ENCODE measurements around the gene GALNT13.
"Not testable (repeated sequence)": the region's sequence is repeated elsewhere in the genome, so short reads cannot be mapped to it uniquely, and the experiment has no call there.

The GALNT13 gene

DNA sequence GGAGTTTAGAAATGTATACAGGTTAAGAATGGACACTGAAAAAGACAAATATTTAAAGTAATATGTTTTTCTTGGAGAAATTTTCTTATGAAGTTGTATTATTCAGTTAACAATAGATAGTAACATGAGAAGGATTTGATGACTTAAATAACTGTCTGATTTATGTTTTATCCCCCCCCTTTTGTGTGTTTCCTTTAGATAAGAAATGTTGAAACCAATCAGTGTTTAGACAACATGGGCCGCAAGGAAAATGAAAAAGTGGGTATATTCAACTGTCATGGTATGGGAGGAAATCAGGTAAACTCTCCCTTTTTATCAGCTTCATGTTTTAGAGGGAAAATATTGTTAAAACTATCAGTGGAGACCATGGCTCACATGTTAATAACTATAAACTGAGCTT, 537.1 kb downstream of the GALNT13 start:
- DNase-seq (ENCODE audit: low spot score), result no peak

DNA sequence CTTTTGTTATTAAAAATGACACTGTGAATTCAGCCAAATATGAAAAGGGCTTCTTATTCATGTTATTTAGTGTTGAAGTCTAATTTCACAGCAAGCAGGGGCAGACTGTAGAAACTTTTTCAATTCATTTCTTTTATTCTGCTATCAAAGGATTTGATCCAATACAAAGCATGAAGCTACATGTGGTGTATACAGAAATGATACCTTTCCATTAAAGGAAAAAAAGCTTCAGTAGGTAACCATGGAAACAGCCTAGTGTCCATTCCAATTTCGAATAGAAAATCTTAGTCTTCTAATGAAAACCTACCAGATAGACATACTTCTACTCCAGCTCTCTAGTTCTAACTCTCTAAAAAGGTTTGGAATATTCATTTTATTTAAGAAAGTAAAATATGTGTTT, 550.5 kb downstream of the GALNT13 start:
- DNase-seq (ENCODE audit: low spot score), result no peak

DNA sequence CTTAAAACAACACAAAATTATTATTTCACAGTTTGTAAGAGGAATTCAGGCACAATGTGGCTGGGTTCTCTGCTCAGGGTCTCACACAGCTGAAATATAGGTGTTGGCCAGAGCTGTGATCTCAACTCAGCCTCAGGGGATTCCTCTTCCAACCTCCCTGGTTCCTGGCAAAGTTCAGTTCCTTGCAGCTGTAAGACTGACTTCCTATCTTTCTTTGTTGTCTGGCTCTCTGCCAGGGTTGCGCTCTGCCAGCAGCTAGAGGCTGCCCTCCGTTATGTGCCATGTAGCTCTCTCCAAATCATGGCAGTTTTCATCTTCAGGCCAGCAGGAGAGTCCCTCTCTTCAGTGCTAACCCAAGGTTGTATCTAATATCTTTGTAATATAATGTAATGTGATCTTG, 554.3 kb downstream of the GALNT13 start:
- no peak for DNase-seq (ENCODE audit: low spot score)

DNA sequence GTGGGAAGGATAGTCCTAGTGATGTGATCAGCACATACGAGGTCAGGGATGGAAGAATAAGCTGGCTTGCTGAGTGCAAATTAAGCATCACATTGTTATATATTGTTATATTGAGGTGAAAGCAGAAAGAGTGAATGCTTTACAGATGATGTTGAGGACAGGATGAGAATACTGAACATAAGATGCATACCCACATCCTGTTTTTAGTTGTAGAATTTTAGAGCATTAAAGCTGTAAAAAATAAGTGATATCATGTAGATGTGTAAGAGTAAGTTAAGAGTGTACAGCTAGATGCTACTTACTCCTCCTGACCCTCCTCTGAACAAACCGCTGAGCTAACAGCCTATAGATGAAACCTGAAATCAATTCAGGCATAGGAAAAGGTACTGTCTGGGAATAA, 555.7 kb downstream of the GALNT13 start:
- no peak for DNase-seq (ENCODE audit: low spot score)

DNA sequence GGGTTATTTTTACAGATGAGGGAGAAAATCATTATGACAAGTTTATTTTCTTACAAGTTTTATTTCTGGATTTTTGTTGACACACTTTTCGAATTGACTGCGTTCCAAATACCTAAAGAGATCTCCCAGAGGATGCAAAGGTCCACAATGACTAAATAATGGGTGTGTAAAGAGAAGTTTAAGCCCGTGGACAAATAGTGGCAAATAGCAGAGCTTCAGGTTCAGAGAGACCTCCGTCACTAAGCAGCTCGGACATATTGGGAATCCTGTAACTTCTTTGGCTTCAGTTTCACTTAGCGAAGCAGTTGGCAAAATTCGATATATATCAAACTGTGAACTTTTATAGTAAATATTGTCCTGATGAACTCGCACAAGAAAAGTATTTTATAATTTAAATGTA, 556.3 kb downstream of the GALNT13 start:
- no peak for DNase-seq (ENCODE audit: low spot score)

DNA sequence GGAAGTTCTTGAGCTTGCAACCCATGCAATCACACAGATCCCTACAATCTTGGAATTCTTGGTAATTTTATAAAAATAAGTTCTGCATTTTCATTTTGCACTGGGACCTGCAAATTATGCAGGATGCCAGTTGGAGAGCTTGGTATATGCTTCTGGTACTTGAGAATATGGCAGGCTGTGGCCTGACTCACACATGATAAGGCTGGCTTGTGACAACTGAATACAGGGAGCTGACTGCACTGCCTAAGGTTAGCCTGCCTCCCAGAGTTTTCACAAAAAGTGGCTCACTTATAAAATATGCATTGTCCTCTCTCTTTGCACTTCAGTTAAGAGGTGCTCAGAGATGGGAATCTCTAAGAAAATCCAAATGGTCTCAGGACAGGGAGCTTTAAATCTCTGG, 561.3 kb downstream of the GALNT13 start:
- DNase-seq (ENCODE audit: low spot score), result no peak

DNA sequence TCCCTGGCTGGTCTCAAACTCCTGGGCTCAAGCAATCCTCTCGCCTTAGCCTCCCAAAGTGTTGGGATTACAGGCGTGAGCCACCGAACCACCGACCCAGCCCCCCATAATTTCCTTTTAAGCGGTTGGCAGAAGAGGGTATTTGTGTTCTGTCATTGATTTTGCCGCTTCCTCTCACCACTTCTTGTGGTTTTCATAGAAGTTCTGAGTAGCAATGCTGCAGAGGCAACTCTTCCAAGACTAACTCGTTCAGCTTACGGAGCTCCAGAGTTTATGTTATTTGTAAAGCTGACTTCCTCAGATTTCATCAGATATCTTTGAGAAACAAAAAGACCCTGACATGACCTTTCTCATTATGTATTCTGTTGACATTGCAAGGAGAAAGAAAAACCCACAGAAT, 565.4 kb downstream of the GALNT13 start:
- DNase-seq (ENCODE audit: low spot score), result no peak

DNA sequence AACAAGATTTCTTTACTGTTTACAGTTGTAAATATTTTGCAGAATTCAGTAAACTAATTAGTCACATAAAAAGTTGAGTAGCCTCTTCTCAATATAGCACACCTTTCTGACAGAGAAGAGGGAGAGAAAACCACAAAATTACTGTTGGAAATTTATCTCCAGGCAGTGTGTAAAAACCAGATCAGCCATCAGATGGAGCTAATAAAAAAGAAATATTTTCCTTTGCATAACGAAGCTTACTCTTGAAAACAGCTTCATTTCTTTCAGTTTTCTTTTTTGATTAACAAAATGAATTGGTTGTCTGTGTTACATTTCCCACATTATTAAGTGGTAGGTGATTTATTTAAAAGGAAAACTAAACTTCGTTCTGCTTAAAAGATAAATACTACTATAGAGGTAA, 567.4 kb downstream of the GALNT13 start:
- no peak for DNase-seq (ENCODE audit: low spot score)

DNA sequence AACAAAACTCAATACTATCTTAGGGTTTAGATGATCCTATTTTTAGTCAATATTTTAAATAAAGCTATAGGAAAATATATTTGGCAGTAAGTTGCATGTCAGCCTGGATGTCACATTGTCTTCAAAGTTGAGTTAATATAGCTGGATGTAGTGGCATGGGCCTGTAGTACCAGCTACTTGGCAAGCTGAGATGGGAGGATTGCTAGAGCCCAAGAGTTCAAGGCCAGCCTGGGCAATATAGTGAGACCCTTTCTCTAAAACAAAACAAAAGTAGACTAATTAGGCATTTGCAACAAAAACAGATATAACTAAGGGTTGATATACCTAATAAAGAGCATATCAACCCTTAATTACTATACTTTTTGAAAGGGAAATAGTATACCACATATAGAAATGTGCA, 572.2 kb downstream of the GALNT13 start:
- no peak for DNase-seq (ENCODE audit: low spot score)

DNA sequence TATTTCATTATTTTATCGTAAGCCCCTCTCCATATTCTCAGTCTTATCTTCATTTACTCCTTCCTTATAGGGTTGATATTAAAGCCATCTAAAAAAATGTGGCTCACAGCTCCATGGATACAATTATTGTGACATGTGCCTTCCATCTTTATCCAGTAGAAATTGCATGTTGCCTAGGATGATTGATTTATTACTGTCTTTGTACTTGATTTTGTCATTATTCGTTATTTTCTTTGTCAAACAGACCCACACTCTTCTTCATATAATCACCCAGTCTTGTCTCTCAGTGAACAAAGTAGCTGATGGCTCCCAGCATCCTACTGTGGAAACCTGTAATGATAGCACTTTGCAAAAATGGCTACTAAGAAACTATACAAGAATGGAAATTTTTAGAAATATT, 574.6 kb downstream of the GALNT13 start:
- DNase-seq (ENCODE audit: low spot score), result no peak

DNA sequence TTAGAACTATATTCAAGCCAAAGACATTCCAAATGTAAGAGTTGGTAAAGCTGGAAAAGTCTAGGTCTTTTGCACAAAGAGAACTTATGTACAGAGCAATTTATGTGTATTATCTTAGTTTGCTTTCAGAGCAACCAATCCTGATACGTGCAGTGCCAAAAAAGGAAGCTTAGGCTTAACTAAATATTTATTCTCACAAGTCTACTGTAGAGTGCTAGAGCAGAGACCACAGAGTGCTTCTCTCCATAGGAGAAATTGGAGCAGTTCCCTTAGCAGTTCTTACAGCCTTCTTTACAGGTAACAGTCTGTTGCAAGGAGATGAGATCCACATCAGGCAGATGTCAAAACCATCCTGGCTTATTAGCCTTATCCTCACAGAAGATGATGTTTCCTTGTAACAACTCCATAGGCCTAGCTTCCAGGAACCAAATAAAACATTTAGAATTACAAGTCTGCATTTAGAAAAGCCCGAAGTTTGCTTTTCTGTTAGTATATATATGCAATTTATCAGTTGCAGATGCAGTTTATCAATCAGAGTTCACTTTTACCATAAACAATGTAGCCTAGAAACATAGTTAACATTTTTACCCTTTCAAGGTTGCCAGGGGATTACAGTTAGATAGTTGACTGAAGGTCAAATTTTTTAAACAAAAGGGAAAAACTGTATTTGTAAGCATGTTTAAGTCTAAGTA, 576.2 kb downstream of the GALNT13 start:
- DNase-seq (ENCODE audit: low spot score), result no peak

DNA sequence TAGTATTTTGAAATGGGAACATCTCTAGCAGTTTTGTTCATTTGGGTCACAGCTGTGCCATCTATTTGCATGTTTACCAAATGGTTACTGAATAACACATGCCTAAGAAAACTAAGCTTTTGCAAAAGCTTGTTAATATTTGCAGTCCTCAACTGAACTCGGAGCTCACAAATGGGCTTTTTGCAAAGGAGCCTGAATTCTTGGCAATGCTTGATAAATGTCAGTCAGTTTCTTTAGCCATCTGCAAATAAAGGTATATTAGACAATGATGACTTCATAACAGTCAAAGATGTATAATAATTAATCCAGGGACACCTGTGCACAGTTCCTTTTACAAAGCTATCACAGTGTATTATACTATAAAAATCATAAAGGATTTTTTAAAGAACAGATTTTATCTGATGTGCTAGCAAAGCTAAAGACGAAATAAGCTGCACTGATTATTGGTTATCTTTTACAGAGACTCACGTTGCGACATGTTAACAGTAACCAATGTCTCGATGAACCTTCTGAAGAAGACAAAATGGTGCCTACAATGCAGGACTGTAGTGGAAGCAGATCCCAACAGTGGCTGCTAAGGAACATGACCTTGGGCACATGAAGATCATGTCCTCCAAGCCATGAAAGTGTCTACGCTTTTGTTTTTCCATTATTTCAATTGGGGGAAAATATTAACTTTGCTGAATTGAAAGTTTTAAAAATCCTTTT, 578.4 kb downstream of the GALNT13 start:
- no peak for DNase-seq (ENCODE audit: low spot score)

DNA sequence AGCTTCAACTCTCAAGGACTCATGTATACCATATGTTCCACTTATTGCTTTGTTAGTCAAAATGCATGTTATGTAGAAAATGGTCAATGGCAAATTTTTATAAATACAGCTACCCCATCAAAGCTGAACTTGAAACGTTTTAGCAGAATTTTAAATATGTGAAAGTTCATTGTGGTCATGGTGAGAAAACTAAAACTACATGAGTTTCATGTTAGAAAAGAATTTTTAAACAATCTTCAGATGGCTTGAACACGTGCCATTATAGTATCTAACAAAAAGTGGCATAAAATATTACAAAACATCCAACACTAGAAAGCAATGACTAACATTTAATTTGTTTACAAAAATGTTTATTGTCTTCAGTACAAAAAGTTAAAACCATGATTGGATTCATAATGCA, 580.7 kb downstream of the GALNT13 start:
- DNase-seq (ENCODE audit: low spot score), result no peak

DNA sequence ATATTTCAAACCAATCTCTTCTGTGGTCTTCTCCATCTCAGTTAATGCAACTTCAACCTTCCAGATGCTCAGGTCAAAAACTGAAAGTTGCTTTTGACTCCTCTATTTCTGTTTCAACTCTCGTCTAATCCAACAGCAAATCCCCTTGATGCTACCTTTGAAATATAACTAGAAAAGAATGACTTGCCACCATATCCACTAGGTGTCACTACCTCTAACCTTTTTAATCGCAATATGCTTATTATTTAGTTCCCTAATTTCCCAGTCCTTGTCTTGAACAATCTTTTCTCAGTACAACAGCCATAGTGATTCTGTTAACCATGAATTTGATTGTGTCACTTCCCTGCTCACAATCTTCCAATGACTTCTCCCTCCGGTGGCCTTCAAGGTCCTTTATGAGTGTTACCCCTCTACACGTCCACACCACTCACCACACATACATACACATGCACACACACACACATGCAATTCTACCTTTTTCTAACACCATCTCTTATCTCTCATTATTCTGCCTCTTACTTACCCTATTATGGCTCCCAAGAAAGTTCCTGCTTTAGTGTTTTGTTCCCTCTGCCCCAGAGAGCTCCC, 581.3 kb downstream of the GALNT13 start:
- DNase-seq (ENCODE audit: low spot score), result no peak

DNA sequence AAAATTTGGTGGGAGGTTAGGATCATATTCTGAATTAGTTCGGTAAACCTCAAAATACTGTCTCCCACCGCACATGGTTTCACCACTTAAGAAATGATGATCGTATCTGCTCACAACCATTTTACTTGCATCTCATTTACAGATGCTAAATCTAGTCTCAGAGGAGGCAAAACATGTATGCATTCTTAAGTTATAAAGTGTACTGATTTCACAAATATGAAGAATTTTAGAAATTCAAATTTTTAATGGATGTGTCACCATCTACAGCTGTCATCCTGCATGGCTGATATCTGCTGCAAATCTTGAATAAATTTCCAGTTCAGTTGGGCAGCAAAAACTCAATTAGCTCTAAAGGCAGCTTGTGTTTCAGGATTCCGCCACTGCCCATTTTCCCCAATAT, 583.4 kb downstream of the GALNT13 start:
- no peak for DNase-seq (ENCODE audit: low spot score)

DNA sequence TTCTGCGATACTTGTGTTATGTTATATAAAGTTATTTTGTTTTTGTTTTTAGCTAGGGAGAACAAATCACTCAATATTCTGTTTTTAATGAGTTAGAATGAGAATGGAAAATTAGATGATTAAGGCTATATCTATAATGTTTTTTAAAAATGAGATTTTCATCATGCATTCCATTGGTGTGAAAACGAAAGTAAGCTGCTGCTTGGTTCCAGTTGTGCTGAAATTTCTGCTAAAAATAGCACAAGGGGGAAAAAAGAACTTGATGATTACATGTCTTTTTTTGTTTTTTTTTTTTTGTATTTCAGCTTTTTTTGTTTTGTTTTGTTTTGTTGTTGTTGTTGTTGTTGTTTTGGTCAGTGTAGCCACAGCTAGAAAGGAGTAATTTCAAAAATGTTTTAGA, 584.1 kb downstream of the GALNT13 start:
- DNase-seq (ENCODE audit: low spot score), result no peak

DNA sequence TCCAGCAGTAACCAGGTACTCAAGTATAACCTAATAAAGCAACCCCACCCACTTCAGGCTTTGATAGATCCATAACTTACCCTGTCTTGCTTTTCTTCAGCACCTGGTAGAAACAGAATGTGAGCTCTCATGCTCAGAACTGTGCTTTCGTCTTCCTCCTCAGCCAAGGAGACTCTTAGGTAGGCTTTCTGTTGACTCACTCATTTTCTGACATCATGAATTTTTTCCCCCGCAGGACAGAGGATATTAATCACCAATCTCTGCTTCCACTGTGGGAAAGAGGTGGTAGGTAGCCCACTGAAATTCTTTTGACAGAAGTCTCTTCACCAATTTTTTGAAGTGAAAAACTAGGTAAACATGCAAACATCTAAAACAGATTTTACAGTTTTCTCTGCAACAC, 585.6 kb downstream of the GALNT13 start:
- DNase-seq (ENCODE audit: low spot score), result no peak

DNA sequence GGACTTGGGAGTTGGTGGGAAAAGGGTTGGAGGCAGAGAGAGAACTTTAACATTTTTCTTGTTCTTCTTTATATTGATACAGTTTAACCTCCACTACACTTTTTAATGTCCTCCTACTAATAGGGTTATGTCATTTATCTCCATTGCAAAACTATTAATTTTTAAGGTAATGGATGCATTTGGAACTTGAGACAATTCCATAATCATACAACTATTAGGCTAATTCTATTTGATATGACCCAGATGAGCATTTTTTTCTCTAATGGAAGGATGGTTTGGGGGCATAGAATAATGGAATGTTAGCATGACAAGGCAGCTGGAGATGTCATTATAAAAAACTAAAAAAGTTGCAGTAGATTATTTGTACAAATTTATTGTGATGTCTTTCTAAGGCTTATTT, 587.6 kb downstream of the GALNT13 start:
- DNase-seq (ENCODE audit: low spot score), result no peak

DNA sequence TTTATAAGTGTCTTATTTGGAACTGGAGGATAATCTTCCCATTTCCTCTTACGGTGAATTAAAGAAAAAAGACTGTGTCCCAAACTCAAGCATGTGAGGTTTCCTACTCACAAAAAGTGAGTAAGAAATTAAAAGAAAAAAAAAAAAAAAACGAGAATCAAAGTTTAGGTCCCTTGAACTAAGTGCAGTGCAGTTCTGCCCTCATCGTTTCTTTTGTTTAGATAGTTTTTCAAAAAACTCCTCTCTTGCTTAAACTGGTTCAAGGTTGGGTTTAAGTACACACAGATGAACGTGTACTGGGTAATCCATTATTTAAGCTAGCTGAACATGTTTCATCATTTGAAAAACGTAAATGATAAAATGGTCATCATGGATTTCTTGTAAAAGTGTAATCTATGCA, 590.9 kb downstream of the GALNT13 start:
- no peak for DNase-seq (ENCODE audit: low spot score)

DNA sequence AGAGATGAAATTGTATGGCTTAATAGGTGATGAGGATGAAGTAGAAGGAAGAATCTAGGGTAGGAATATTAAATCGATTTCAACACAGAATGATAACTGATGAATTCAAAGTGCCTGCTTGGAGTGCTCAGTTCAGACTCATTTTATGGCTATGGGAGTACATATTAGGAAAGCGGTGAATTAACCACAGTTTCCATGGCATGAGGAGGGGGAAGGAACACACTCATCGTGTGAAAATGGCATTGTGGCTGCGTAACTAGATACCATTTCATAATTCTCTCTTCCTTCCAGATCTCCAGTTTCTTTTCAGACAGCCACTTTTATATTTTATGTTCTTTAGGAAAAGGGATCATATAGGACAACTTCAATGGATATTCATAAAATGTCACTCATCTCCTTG, 594.5 kb downstream of the GALNT13 start:
- DNase-seq (ENCODE audit: low spot score), result no peak

DNA sequence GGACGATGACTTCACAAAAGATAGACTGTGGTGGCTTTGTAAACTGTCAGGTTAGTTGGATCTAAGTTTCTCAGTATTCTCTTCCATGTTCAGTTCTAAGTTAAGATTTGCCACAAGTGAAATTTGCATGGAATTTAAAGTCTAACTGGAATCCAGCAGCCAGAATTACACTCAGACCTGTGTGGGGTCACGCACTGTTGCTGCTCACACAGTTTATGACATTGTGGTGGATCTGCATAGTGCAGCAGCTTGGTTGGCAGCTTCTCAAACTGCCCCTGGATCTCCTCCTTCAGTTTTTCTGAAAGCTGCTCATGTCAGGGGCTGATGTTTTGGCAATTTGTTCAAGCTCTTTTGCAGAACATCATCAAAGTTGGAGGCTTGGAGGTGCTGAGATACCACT, 598.7 kb downstream of the GALNT13 start:
- no peak for DNase-seq (ENCODE audit: low spot score)

DNA sequence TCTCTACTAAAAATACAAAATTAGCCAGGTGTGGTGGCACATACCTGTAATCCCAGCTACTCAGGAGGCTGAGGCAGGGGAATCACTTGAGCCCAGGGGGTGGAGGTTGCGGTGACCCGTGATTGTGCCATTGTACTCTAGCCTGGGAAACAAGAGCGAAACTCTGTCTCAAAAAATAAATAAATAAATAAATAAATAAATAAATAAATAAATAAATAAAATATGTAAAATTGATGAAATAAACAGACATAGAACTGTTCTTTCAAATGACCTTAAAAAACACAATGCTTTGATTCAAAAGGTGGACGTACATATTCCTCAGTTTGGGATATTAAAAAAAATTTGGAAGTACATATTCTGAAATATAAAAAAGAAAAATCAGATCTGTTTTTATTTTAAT, 599.8 kb downstream of the GALNT13 start:
- not testable (repeated sequence) for DNase-seq (ENCODE audit: low spot score)

DNA sequence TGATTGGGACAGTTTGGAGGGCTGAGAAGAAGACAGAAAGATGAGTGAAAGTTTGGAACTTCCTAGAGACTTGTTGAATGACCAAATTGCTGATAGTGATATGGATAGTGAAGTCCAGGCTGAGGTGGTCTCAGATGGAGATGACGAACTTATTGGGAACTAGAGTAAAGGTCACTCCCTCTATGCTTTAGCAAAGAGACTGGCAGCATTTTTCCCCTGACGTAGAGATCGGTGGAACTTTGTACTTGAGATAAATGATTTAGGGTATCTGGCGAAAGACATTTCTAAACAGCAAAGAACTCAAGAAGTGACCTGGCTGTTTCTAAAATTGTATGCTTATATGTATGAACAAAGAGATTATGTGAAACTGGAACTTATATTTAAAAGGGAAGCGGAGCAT, 605.6 kb downstream of the GALNT13 start:
- no peak for DNase-seq (ENCODE audit: low spot score)

DNA sequence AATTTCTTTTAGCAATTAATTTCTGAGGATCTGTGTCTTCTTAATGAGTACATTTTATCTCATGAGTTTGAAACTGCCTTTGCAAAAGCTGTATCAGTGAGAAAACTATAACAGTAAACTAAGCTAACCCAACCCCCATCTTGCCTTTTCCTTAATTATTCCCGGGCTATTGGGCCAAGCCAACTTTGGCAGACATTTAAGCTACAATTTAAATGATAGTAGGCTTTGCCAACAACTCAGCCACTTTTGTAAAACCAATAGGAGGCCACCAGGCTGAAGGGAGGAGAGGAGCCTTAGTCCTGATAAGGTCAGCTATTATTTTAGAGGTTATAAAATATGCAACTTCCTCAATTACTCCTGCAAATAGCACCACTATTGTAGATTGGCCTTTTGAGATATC, 608.8 kb downstream of the GALNT13 start:
- DNase-seq (ENCODE audit: low spot score), result no peak
